ENCODE data around the gene KANSL1.

GRCh38 chr17:46195939-46196716 is 2.9 kb upstream of the KANSL1 start:
- TF ChIP-seq EP300 (IDR thresholded peaks at IDR 0.05; ENCODE audit: borderline replicate concordance) (no peak), CEBPB (IDR thresholded peaks at IDR 0.05) (no peak), TAF1 (IDR thresholded peaks at IDR 0.05; ENCODE audit: low read depth) (no peak), TCF12 (IDR thresholded peaks at IDR 0.05; ENCODE audit: low read depth) (no peak), ZBTB7A (IDR thresholded peaks at IDR 0.05; ENCODE audit: low read depth) (no peak), RAD21 (IDR thresholded peaks at IDR 0.05; ENCODE audit: low read depth) (no peak), CREB1 (IDR thresholded peaks at IDR 0.05; ENCODE audit: low read depth) (no peak), USF1 (IDR thresholded peaks at IDR 0.05) (no peak), TEAD4 (IDR thresholded peaks at IDR 0.05) (peak; percentile 19; the same call in 1 of the 2 replicates), YY1 (IDR thresholded peaks at IDR 0.05; ENCODE audit: low read depth) (no peak), FOXM1 (IDR thresholded peaks at IDR 0.05; ENCODE audit: borderline replicate concordance, low read depth) (no peak)
- TF ChIP-seq, protein P1, sequence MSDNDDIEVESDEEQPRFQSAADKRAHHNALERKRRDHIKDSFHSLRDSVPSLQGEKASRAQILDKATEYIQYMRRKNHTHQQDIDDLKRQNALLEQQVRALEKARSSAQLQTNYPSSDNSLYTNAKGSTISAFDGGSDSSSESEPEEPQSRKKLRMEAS (IDR thresholded peaks at IDR 0.05): no peak
- TF ChIP-seq, protein P2, sequence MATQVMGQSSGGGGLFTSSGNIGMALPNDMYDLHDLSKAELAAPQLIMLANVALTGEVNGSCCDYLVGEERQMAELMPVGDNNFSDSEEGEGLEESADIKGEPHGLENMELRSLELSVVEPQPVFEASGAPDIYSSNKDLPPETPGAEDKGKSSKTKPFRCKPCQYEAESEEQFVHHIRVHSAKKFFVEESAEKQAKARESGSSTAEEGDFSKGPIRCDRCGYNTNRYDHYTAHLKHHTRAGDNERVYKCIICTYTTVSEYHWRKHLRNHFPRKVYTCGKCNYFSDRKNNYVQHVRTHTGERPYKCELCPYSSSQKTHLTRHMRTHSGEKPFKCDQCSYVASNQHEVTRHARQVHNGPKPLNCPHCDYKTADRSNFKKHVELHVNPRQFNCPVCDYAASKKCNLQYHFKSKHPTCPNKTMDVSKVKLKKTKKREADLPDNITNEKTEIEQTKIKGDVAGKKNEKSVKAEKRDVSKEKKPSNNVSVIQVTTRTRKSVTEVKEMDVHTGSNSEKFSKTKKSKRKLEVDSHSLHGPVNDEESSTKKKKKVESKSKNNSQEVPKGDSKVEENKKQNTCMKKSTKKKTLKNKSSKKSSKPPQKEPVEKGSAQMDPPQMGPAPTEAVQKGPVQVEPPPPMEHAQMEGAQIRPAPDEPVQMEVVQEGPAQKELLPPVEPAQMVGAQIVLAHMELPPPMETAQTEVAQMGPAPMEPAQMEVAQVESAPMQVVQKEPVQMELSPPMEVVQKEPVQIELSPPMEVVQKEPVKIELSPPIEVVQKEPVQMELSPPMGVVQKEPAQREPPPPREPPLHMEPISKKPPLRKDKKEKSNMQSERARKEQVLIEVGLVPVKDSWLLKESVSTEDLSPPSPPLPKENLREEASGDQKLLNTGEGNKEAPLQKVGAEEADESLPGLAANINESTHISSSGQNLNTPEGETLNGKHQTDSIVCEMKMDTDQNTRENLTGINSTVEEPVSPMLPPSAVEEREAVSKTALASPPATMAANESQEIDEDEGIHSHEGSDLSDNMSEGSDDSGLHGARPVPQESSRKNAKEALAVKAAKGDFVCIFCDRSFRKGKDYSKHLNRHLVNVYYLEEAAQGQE (IDR thresholded peaks at IDR 0.05; ENCODE audit: low read depth): no peak
